HepG2 (cell line): Measurements from ENCODE around the gene BRD2. TPM values are rescaled to one million over a fixed set of nuclear protein-coding genes. Genes with fewer than 3 reads are reported as not detected.

Source experiments
- ARID2 ChIP-seq: sonication (generic); formaldehyde crosslinking; IDR thresholded peaks from 2 replicates; pipeline ENCODE4 v1.8.1; 2022; ENCODE audit warnings: mild to moderate bottlenecking, missing genetic modification reagents, borderline replicate concordance
- ASH2L ChIP-seq: fragments of 300-600, 200-600 bp; sonication (generic); IDR thresholded peaks from 2 replicates; pipeline ENCODE4 v1.7.0; 2017; ENCODE audit warnings: low read depth, mild to moderate bottlenecking, moderate library complexity, mixed read lengths, low read length; ENCODE audit not compliant: insufficient read length
- CHCHD3 ChIP-seq: sonication (generic); formaldehyde crosslinking; IDR thresholded peaks from 2 replicates; pipeline ENCODE4 v1.8.0; 2022; ENCODE audit warnings: mild to moderate bottlenecking, missing genetic modification reagents, moderate library complexity
- FOXM1 ChIP-seq: sonication (generic); formaldehyde crosslinking; IDR thresholded peaks from 2 replicates; pipeline ENCODE4 v1.5.0; 2020; ENCODE audit warnings: missing genetic modification reagents
- HMG20B ChIP-seq: conservative IDR thresholded peaks from 2 replicates; pipeline ENCODE4 v1.6.1; 2016; ENCODE audit warnings: missing genetic modification reagents, missing compliant biosample characterization
- KAT2B ChIP-seq: fragments of 150-350 bp; IDR thresholded peaks from 2 replicates; pipeline ENCODE4 v1.6.1; 2014; ENCODE audit warnings: low read depth, low read length, borderline replicate concordance
- MAFG ChIP-seq: sonication (generic); formaldehyde crosslinking; IDR thresholded peaks from 2 replicates; pipeline ENCODE4 v1.5.1; 2020; ENCODE audit warnings: mild to moderate bottlenecking, missing genetic modification reagents
- MEIS2 ChIP-seq: sonication (generic); formaldehyde crosslinking; IDR thresholded peaks from 2 replicates; pipeline ENCODE4 v1.9.0; 2021; ENCODE audit warnings: mild to moderate bottlenecking, missing genetic modification reagents
- MXI1 ChIP-seq: IDR thresholded peaks from 3 replicates; pipeline ENCODE4 v1.6.1; 2012; ENCODE audit warnings: low read depth, low read length, inconsistent platforms, borderline replicate concordance
- PCBP2 ChIP-seq: fragments of 200-400 bp; formaldehyde crosslinking; optimal IDR thresholded peaks from 2 replicates; pipeline ENCODE3; 2018; ENCODE audit warnings: low read length, low read depth; ENCODE audit not compliant: poor library complexity, severe bottlenecking
- PRDM10 ChIP-seq: sonication (generic); formaldehyde crosslinking; IDR thresholded peaks from 2 replicates; pipeline ENCODE4 v1.4.0; 2020; ENCODE audit warnings: low read depth, missing genetic modification reagents
- ZNF180 ChIP-seq: sonication (generic); formaldehyde crosslinking; IDR thresholded peaks from 2 replicates; pipeline ENCODE4 v1.4.0; 2020; ENCODE audit warnings: low read depth, missing genetic modification reagents, borderline replicate concordance
- ZNF451 ChIP-seq: sonication (generic); formaldehyde crosslinking; IDR thresholded peaks from 2 replicates; pipeline ENCODE4 v1.5.0; 2020; ENCODE audit warnings: mild to moderate bottlenecking, missing genetic modification reagents
- ZNF788 ChIP-seq: sonication (generic); formaldehyde crosslinking; IDR thresholded peaks from 2 replicates; pipeline ENCODE4 v1.5.0; 2020; ENCODE audit warnings: mild to moderate bottlenecking, missing genetic modification reagents, borderline replicate concordance
- polyA plus RNA-seq, 8 experiments: library from polyadenylated mRNA; depleted of rRNA in 3 of 8; stranded (reverse) in 7 of 8; unstranded in 1 of 8; fragments of >200 nt; fragmentation: Illumina TruSeq in 4 of 8; extraction: Trizol in 4 of 8; gene quantifications; 2 replicates each; pipeline versions ENCODE4 v1.2.1 to v1.2.3, GENCODE V29; 2011 to 2016; ENCODE audit warnings: low read depth in 4 of 8, missing spikeins in 1 of 8, mixed read lengths in 1 of 8; ENCODE audit not compliant: insufficient read depth in 1 of 8
- total RNA-seq, 5 experiments: library from RNA; depleted of rRNA; stranded (reverse); fragments of >200 nt; fragmentation: Illumina TruSeq; extraction: Trizol; gene quantifications; 2 replicates each; pipeline ENCODE4 v1.2.3, GENCODE V29; 2016; ENCODE audit warnings: low read depth in 1 of 5
- TF ChIP-seq, protein P1 (sequence below), 2 experiments: IDR thresholded peaks; 2 replicates each; pipeline ENCODE4 v1.6.1; 2011 to 2012; ENCODE audit warnings: low read length in 2 of 2, borderline replicate concordance in 1 of 2, low read depth in 1 of 2, mild to moderate bottlenecking in 1 of 2, moderate library complexity in 1 of 2
- TF ChIP-seq, protein P2 (sequence below): sonication (generic); formaldehyde crosslinking; IDR thresholded peaks from 2 replicates; pipeline ENCODE4 v1.5.1; 2020; ENCODE audit warnings: mild to moderate bottlenecking, missing genetic modification reagents, moderate library complexity

Gene BRD2
- total and polyA plus RNA-seq, 2 of the 13 experiments (the other 11 are each of a cell fraction or from before 2014, with no cell fraction given) = 143 to 202 TPM

DNA sequence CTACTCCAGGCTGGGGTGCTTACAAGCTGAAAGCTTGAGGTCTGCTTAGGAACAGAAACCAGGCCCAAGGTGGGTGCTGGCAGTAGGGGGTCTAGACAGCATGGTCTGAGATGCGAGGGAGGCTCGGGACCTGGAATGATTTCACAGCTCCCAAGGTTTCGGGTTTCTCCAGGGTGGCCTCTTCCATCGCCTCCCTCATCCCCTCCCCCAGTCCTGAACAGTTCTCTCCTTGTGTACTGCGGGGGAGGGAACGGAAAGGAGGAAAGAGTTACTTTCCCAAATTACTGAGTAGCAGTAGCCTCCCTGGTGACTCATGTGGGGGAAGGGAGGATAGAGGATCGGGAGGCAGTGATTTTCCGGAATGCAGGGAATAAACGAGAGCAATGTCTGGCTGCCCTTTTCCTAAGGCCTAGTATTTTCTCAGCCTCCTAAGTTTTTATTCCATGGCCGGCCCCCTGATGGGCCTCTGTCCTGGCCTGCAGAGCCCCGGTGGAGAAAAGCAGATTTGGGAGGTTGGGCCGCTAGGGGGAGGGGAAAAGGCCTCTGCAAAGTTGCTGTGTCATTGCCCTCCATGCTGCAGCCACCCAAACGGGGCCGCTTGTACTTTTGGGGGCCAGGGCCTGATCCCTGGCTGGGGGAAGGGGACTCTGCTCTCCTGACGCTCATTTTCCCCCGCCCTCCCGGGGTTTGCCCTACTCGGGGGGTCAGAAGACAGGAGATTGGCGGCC, 1.5 kb downstream of the BRD2 start (continued):
- TF ChIP-seq, protein P1, sequence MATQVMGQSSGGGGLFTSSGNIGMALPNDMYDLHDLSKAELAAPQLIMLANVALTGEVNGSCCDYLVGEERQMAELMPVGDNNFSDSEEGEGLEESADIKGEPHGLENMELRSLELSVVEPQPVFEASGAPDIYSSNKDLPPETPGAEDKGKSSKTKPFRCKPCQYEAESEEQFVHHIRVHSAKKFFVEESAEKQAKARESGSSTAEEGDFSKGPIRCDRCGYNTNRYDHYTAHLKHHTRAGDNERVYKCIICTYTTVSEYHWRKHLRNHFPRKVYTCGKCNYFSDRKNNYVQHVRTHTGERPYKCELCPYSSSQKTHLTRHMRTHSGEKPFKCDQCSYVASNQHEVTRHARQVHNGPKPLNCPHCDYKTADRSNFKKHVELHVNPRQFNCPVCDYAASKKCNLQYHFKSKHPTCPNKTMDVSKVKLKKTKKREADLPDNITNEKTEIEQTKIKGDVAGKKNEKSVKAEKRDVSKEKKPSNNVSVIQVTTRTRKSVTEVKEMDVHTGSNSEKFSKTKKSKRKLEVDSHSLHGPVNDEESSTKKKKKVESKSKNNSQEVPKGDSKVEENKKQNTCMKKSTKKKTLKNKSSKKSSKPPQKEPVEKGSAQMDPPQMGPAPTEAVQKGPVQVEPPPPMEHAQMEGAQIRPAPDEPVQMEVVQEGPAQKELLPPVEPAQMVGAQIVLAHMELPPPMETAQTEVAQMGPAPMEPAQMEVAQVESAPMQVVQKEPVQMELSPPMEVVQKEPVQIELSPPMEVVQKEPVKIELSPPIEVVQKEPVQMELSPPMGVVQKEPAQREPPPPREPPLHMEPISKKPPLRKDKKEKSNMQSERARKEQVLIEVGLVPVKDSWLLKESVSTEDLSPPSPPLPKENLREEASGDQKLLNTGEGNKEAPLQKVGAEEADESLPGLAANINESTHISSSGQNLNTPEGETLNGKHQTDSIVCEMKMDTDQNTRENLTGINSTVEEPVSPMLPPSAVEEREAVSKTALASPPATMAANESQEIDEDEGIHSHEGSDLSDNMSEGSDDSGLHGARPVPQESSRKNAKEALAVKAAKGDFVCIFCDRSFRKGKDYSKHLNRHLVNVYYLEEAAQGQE (IDR thresholded peaks at IDR 0.05; ENCODE audit: borderline replicate concordance in 1 of 2, low read depth in 1 of 2, low read length in 2 of 2) = peak in 1 of 2 experiments; percentile 51; a peak in 2 of 4 replicates
- peak; percentile 80 for TF ChIP-seq MAFG
- 0 out of 2 replicates have a peak, but pooled peaks have one; percentile 16 for TF ChIP-seq CHCHD3
- TF ChIP-seq, protein P2, sequence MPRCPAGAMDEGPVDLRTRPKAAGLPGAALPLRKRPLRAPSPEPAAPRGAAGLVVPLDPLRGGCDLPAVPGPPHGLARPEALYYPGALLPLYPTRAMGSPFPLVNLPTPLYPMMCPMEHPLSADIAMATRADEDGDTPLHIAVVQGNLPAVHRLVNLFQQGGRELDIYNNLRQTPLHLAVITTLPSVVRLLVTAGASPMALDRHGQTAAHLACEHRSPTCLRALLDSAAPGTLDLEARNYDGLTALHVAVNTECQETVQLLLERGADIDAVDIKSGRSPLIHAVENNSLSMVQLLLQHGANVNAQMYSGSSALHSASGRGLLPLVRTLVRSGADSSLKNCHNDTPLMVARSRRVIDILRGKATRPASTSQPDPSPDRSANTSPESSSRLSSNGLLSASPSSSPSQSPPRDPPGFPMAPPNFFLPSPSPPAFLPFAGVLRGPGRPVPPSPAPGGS (CRISPR knock-in tag) = peak; percentile 31; the same call in 1 of the 2 replicates
- 0 out of 2 replicates have a peak, but pooled peaks have one; percentile 5 for TF ChIP-seq PRDM10 (CRISPR knock-in tag)
- TF ChIP-seq ARID2 (CRISPR knock-in tag) = peak; percentile 79; the same call in 1 of the 2 replicates
- 0 out of 2 replicates have a peak, but pooled peaks have one; percentile 45 for TF ChIP-seq ZNF788 (CRISPR knock-in tag)
- peak; percentile 47 for TF ChIP-seq PCBP2
- TF ChIP-seq MXI1 = peak; percentile 53; the same call in 1 of the 3 replicates
- TF ChIP-seq FOXM1 (CRISPR knock-in tag) = 0 out of 2 replicates have a peak, but pooled peaks have one; percentile 50
- TF ChIP-seq KAT2B = no peak
- peak; percentile 17; the same call in 1 of the 2 replicates for TF ChIP-seq ZNF451 (CRISPR knock-in tag)
- TF ChIP-seq ZNF180 (CRISPR knock-in tag) = peak; percentile 60; the same call in 1 of the 2 replicates
- peak; percentile 9 for TF ChIP-seq ASH2L
- peak; percentile 41 for TF ChIP-seq HMG20B (CRISPR knock-in tag)
- TF ChIP-seq MEIS2 (CRISPR knock-in tag) = peak; percentile 78
